ELF-1 (cell line): Measurements from ENCODE around the gene FLCN.
"Not testable (repeated sequence)": the region's sequence is repeated elsewhere in the genome, so short reads cannot be mapped to it uniquely, and the experiment has no call there.

Source experiments
- DNase-seq: peaks from one replicate; pipeline ENCODE4 v3.0.0-alpha.2; 2016; ENCODE audit warnings: low read depth, low spot score

Gene FLCN

GRCh38 chr17:17237026-17237799, at the start of gene FLCN:
Gene FLCN, minus strand, starts transcription at chr17:17237168. Its CDS starts 9,031 bp downstream, at chr17:17228137.
- peak; percentile 88 for DNase-seq

DNA sequence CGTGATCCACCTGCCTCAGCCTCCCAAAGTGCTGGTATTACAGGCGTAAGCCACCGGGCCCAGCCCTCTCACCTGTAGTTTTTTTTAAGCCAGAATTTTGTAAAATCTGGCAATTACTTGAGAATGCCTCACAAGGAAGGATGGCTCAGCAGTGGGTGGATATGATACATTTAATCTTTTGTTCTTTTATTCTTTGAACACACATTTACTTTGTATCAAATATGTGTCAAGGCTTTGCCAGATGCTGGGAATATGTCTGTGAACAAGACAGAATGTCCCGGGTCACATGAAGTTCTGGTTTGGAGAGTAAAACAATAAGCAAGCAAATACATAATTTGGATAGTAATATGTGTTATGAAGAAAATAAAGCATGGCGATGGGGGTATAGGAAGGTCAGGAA, 49.0 kb upstream of the FLCN start:
- no peak for DNase-seq

- DNase-seq = peak; percentile 97
Observed at GRCh38 chr17:17280613-17281549, 43.9 kb upstream of the FLCN start, which contains the start of gene COPS3. Gene COPS3, minus strand, starts transcription at chr17:17281246. Its CDS starts 60 bp downstream, at chr17:17281186.

DNA sequence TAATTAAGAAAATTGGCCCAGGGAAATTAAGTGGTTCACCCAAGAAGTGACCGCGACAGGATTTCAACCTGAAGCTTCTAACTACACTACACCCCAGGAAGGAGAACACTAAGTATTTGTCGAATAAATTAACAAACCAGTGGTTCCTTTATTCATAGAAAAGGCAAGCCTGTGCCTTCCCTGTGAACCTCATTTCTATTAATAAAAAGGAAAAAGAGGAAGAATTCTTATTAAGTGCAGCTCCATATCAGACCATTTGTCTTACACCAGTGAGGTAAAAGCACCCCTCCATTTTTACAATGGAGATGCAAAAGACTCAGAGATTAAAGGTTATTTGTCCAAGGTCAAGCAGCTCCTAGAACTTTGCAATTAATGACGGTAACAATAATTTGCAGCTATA, 42.3 kb upstream of the FLCN start:
- DNase-seq = no peak

- DNase-seq = not testable (repeated sequence)
Observed at GRCh38 chr17:17277431-17277830, 40.5 kb upstream of the FLCN start.

- no peak for DNase-seq
Observed at GRCh38 chr17:17275971-17276370, 39.0 kb upstream of the FLCN start.

DNA sequence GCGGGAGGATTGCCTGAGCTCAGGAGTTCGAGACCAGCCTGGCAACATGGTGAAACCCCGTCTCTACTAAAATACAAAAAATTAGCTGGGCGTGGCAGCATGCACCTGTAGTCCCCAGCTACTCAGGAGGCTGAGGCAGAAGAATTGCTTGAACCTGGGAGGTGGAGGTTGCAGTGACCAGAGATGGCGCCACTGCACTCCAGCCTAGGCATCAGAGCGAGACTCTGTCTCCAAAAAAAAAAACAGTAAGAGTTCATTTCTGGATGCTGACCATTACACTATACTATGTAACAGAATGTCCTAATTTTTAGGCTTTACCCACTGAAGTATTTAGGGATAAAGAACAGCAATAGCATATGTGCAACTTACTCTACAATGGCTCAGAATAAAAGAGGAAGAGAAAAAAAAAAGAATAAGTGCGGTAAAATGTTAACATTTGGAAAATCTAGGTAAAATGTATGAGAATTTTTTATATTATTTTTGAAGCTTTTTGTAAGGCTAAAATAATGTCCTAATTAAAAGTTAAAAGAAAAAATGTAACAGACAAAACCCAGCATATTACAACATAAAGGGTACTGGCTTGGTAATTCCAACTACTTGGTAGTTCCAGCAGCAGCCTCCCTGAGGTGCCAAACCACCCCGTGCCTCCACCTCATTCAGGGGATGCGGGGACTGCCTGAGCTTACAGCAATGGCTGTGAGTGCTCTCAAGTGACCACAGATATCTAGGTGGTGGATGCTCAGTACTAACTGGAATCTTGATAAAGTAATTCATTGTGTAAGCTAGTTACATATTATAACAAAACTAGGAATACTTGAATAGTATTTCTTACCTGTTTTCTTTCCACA, 33.2 kb upstream of the FLCN start:
- DNase-seq = peak; percentile 64

DNA sequence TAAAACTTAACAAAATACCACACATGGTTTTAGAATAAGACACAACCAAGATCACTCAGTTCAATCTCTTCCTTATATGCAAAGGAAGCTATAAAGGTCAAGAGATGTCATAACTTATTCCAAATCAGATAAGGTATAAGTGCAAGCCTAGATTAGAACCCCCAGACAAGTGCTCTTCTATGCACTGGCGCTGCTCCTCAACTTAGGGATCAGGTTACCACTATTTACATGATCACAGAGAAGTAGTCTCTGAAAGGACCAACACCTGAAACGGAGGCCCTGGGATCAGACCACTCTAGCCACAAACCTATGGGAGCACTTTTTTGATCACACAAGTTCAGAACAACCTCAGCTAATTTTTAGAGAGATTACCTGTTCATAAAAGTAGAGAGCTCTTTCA, 27.5 kb upstream of the FLCN start:
- no peak for DNase-seq

DNA sequence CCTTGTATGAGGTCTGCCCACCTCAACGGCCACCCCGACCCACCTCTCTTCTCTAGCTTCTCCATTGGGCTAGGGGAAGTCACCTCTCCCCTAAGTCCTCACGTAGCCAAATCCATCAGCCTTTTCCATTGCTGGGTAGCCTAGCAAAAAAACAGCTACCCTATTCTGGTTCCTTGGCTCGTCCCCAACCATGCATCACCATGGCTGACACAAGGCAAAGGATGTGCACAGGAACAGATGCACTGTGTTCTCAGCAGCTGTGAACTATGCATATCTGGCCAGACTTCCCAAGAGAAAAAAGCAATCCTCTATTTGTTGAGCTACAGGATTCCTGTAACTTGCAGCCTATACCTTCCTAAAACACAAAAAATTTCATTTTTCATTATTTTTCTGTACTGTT, 22.0 kb upstream of the FLCN start:
- DNase-seq = no peak

- no peak for DNase-seq
Observed at GRCh38 chr17:17258011-17258410, 21.0 kb upstream of the FLCN start.

GRCh38 chr17:17256316-17256715, 19.3 kb upstream of the FLCN start:
- DNase-seq = no peak

- DNase-seq = not testable (repeated sequence)
Observed at GRCh38 chr17:17255689-17256088, 18.7 kb upstream of the FLCN start.

- no peak for DNase-seq
Observed at GRCh38 chr17:17254036-17254435, 17.1 kb upstream of the FLCN start.

DNA sequence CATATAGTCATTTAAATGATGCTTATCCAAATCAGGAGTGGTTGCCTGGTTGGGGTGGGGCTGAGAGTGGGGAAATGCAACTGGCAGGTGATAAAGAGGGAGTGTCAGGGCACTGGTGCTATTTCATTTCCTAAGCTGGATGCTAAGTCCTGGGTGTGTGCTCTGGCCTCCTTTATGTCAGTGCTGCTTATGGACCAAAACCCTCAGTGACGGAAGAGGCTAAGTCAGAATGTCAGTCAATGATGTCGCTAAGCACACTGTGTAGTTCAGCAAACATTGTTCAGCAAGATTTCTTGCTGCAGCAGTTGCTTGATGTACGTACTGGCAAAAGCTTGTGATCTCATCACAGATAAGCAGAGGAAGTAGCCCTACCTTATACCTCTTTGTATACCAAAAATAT, 16.4 kb upstream of the FLCN start:
- no peak for DNase-seq

DNA sequence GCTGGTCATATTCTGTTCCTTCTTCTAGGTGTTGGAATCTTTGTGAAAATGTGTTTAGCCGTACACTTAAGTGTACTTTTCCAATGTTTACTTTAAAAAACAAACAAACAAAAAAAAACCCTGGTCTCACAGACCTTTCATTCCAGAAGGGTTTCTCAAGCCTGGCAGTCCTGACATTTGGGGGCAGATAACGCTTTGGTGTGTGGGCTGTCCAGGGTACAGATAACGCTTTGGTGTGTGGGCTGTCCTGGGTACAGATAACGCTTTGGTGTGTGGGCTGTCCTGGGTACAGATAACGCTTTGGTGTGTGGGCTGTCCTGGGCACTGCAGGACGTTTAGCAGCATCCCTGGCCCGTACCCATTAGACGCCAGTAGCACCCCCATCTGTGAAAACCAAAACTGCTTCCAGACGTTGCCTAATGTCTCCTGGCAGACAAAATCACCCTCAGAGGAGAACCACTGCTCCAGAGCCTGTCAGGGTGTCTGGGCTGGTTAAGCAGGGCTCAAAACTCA, 15.2 kb upstream of the FLCN start:
- DNase-seq = no peak

DNA sequence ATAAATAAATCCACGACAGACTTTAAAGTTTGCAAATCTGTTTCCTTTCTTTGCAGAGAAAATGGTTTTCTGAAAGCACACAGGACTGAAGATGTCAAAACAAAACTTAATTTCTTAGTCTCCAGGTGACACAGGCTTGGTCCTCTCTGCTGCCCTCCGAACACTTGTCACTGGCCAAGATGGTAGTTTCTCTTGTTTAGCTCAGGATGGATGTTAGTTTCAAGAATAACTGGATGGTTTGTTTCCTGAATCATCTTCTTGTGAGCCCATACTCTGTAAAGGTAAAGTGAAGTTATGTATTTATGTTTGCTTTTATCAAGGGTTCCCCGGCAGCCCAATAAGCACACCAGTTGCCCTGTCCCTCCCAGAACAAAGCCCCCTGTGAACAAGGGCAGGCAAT, 9.9 kb upstream of the FLCN start:
- no peak for DNase-seq

GRCh38 chr17:17243163-17243562, 6.2 kb upstream of the FLCN start:
- no peak for DNase-seq

DNA sequence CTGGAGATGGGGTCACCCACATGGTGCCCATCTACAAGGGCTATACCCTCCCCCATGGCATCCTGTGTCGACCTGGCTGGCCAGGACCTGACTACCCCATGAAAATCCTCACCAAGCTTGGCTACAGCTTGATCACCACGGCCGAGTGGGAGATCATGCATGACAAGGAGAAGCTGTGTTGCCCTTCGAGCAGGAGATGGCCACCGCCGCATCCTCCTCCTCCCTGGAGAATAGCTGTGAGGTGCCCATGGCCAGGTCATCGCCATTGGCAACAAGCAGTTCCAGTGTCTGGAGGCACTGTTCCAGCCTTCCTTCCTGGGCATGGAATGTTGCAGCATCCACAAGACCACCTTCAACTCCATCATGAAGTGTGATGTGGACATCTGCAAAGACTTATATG, 5.3 kb upstream of the FLCN start:
- DNase-seq = no peak

- no peak for DNase-seq
Observed at GRCh38 chr17:17241656-17242055, 4.7 kb upstream of the FLCN start.

DNA sequence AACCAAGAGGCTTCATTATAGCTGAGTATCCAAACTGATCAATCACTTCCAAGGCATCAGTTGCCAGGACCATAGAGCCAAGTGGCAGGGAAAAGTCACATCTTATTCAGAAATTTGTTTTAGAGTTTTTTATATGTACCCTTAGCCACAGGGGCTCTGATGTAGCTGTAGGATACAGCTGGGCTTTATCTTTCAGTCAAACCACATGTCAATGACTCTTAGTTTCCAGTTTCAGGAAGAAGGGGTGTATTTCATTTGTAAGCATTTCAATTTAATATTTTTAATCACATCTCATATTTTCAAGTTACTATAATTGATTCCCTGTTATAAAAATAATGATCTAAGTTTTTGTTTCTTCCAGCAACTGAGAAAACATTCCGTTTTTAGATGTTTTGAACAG, 2.9 kb upstream of the FLCN start:
- no peak for DNase-seq

GRCh38 chr17:17236295-17237025, 508 bp downstream of the FLCN start:
- DNase-seq = peak; percentile 23
